ENCODE measurements around the gene CC2D1A.

GRCh38 chr19:13866463-13867046 lies 39.4 kb upstream of the CC2D1A start:
- no peak for TF ChIP-seq POLR2A (IDR thresholded peaks at IDR 0.05)
- no peak for TF ChIP-seq CTCF (IDR thresholded peaks at IDR 0.05 in 4 of 5, conservative IDR thresholded peaks at IDR 0.05 in 1 of 5)
